ENCODE data around the gene RAB6B. TPM values are rescaled to one million over a fixed set of nuclear protein-coding genes. Genes with fewer than 3 reads are reported as not detected.

RAB6B gene
- total and polyA plus RNA-seq, 7 donors: 0.93 to 3.8 (median 2.0) TPM

- no peaks in the 10 kb centered on the region for H3K36me3 ChIP-seq (ENCODE audit: insufficient read depth in 1 of 2, low read depth in 1 of 2)
- DNase-seq: no peak
- TF ChIP-seq CTCF (IDR thresholded peaks at IDR 0.05): no peak
- no peaks in the 10 kb centered on the region for H3K4me1 ChIP-seq
- H3K27ac ChIP-seq: no peak overlapping the region
- H3K4me3 ChIP-seq: no peak overlapping the region
- 28 to 47% (median 34%) methylated on average over 8 of the region's 8 CpGs for WGBS, 3 donors
- intact Hi-C loops (cut with DNase I): no loop called here
- H3K27me3 ChIP-seq (ENCODE audit: insufficient read depth in 3 of 3, low read length in 2 of 3): peaks cover 0 to 4% (median 0%) of the 10 kb centered on the region in 3 donors
- ATAC-seq: no peak
- H3K9me3 ChIP-seq: no peaks in the 10 kb centered on the region
These were observed 27.5 kb downstream of the RAB6B start for GRCh38 chr3:133868186-133868585.

- no peak for TF ChIP-seq CTCF (IDR thresholded peaks at IDR 0.05)
- H3K4me3 ChIP-seq: no peak overlapping the region
- DNase-seq (no peak), ATAC-seq (no peak)
- no peaks in the 10 kb centered on the region for H3K9me3 ChIP-seq
- no peak overlapping the region for H3K27ac ChIP-seq
- intact Hi-C loops (cut with DNase I): no loop called here
- H3K4me1 ChIP-seq: no peaks in the 10 kb centered on the region
- no peaks in the 10 kb centered on the region for H3K36me3 ChIP-seq (ENCODE audit: insufficient read depth in 1 of 2, low read depth in 1 of 2)
- WGBS, 3 donors: 94 to 100% (median 94%) methylated on average over 3 of the region's 3 CpGs
- H3K27me3 ChIP-seq (ENCODE audit: insufficient read depth in 3 of 3, low read length in 2 of 3): peaks cover 0 to 4% (median 0%) of the 10 kb centered on the region in 3 donors
These were observed 29.5 kb downstream of the RAB6B start for GRCh38 chr3:133866141-133866540.

- H3K4me1 ChIP-seq: no peaks in the 10 kb centered on the region
- WGBS, 3 donors: 60 to 66% (median 61%) methylated on average over 5 of the region's 5 CpGs
- ATAC-seq (no peak), DNase-seq (no peak)
- no peak overlapping the region for H3K27ac ChIP-seq
- H3K27me3 ChIP-seq (ENCODE audit: insufficient read depth in 3 of 3, low read length in 2 of 3): peaks cover 0 to 4% (median 0%) of the 10 kb centered on the region in 3 donors
- no peaks in the 10 kb centered on the region for H3K36me3 ChIP-seq (ENCODE audit: insufficient read depth in 1 of 2, low read depth in 1 of 2)
- intact Hi-C loops (cut with DNase I): no loop called here
- TF ChIP-seq CTCF (IDR thresholded peaks at IDR 0.05): no peak
- H3K9me3 ChIP-seq: no peaks in the 10 kb centered on the region
- no peak overlapping the region for H3K4me3 ChIP-seq
These were observed 30.4 kb downstream of the RAB6B start for GRCh38 chr3:133865136-133865855.

GRCh38 chr3:133864616-133865015 is 31.1 kb downstream of the RAB6B start:
- no peak for ATAC-seq
- intact Hi-C loops (cut with DNase I): no loop called here
- WGBS, 3 donors: 79 to 85% (median 85%) methylated on average over 7 of the region's 7 CpGs

More at GRCh38 chr3:133864616-133865015, 31.1 kb downstream of the RAB6B start:
- no peak for DNase-seq
- Histone ChIP-seq H3K36me3 (ENCODE audit: insufficient read depth in 1 of 2, low read depth in 1 of 2) (no peaks in the 10 kb centered on the region), H3K27ac (no peak overlapping the region), H3K9me3 (no peaks in the 10 kb centered on the region), H3K4me1 (no peaks in the 10 kb centered on the region), H3K4me3 (no peak overlapping the region), H3K27me3 (ENCODE audit: insufficient read depth in 3 of 3, low read length in 2 of 3) (peaks cover 0 to 4% (median 0%) of the 10 kb centered on the region in 3 donors)
- no peak for TF ChIP-seq CTCF (IDR thresholded peaks at IDR 0.05)
